GM18517 (cell line): ENCODE results near the gene CCL4.
A peak's percentile ranks its signal among the peaks of the same experiment; 100 is the strongest.
"Not testable (repeated sequence)": the region's sequence is repeated elsewhere in the genome, so short reads cannot be mapped to it uniquely, and the experiment has no call there.

Source experiments
- ATAC-seq: cut with Tn5 transposase; IDR thresholded peaks from one replicate; pipeline ENCODE4 v1.9.1; 2021; ENCODE audit warnings: mild to moderate bottlenecking, moderate library complexity; ENCODE audit not compliant: unreplicated experiment

Gene CCL4

GRCh38 chr17:36087897-36088572, 15.6 kb upstream of the CCL4 start:
- not testable (repeated sequence) for ATAC-seq

- ATAC-seq: no peak
Measured at GRCh38 chr17:36088670-36089338, 14.8 kb upstream of the CCL4 start.

- no peak for ATAC-seq
Measured at GRCh38 chr17:36089339-36089865, 14.2 kb upstream of the CCL4 start.

- ATAC-seq: peak; percentile 66
Measured at GRCh38 chr17:36089888-36090836, 13.5 kb upstream of the CCL4 start, which contains the start of gene CCL3. CCL3 (minus strand) TSS chr17:36090143; CDS start chr17:36090058, 85 bp downstream.

DNA sequence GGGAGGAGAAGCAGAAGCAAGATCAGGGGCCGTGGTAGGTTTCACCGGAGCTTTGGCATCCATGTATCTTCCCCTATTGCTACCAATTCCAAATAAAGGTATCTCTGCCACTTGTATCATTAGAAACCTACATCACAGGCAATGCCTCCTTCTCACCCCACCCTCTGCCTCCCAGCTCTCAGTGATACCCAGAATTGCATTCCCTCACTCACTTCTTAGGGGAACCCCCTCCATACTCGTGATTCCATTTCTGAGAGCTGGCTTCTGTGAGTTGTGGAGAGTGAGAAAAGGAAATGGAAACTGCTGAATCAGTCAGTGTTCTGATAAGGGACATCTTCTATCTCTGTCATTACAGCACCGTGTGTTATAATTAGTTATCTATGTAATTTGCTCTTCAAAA, 11.4 kb upstream of the CCL4 start:
- ATAC-seq: no peak

DNA sequence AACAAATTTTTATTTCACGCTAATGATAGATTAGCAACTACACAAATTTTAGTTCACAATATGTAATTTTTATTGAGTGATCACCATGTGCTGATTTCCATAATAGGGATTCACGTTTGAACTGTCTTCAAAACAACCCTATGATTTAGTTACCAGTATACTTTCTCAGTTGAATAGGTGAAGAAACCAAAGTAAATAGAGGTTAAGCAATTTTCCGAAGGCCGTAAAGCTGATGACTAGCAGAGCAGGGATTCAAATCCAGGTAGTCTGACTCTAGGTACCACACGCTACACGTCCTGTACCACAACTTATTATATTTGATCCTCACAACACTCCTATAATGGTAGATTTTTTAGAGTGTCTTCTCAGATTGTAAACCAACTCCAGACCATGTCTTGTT, 10.9 kb upstream of the CCL4 start:
- ATAC-seq: not testable (repeated sequence)

DNA sequence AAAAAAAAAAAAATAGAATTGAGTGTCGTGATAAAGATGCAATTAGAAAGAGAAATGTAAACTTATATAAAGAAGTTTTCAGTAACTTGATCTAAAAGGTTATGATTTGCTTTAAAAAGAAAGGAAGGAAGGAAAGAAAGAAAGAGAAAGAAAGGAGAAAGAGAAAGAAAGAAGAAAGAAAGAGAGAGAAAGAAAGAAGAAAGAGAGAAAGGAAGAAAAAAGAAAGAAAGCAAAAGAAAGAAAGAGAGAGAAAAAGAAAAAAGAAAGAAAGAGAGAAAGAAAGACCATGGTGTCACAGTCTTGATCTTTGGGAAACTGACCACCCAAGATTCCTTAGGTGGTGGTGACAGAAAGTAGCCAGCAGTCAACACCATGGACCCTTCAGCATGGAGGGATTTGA, 9.4 kb upstream of the CCL4 start:
- ATAC-seq: no peak

DNA sequence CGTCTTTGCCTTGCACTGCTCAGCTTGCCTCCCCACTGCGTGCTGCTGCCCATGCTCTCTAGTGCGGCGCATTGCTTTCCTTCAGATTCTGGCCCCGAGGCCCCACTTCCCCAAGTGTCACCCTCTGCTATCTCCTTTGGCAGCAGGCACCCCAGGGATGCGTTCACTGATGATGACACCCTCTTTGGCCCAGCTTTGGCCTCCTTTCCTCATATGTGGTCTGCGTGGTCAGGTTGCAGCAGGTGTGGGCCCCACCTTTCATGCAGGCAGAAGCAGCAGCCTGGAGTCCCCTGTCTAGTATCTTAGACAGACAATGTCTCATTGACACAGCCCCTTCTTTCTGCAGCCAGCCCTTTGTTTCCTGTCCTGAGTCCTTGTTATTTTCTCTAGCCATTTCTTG, 8.9 kb upstream of the CCL4 start:
- no peak for ATAC-seq

DNA sequence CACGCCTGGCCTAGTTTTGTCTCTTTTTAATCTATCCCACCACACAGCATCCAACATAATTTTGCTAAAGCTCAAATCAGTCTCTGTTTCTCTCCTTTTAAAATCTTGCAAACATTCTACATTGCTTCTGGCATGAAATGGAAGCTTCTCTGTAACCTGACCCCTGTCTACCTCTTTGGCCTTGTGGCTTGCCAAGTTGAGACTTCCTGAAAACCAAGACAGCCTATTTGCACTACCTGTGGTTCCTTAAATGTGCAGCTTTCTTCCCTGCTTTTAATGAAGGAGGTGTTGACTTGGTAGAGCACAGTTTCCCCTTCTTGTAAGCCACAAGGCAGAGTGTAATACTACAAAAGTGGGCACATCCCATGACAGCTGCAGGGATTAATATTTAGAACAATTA, 7.6 kb upstream of the CCL4 start:
- ATAC-seq: no peak

DNA sequence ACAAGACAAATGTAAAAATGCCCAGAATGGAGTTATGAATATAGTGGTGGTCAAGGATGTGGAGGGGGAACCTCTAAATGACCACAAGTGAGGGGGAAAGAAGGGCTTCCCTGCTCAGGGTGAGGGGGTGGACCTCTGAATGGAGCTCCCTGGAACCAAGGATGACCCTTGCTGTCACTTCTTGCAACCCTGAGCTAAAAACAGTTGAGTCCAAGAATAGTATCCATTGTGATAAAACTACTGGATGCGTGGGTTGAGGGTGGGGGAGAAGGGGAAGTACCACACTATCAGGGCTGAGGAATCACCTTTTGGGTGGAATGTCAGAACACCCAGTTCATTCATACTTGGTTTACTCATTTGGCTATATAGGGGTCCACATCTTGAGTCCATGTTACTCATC, 4.6 kb upstream of the CCL4 start:
- not testable (repeated sequence) for ATAC-seq

- not testable (repeated sequence) for ATAC-seq
Measured at GRCh38 chr17:36104246-36104645, 619 bp downstream of the CCL4 start.

- ATAC-seq: no peak
Measured at GRCh38 chr17:36104701-36105181, 1.1 kb downstream of the CCL4 start.

- ATAC-seq: no peak
Measured at GRCh38 chr17:36105781-36106492, 2.3 kb downstream of the CCL4 start.

DNA sequence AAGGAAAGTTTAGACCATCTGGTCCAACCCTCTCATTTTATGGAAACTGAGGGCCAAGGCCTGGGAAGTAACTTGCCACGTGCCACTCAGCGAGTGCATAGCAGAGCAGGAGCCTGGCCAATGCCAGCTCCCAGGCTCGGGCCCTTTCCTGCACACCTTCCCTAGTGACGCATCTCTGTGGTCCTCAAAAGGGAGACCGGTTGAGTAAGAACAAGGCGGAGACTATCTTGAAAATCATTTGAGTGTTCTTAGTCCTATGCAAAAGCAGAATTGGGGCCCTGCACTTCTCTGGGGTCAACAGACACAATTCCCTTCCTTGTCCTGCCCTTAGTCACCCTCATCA, 2.8 kb downstream of the CCL4 start:
- no peak for ATAC-seq

GRCh38 chr17:36107660-36108059, 4.0 kb downstream of the CCL4 start:
- no peak for ATAC-seq

DNA sequence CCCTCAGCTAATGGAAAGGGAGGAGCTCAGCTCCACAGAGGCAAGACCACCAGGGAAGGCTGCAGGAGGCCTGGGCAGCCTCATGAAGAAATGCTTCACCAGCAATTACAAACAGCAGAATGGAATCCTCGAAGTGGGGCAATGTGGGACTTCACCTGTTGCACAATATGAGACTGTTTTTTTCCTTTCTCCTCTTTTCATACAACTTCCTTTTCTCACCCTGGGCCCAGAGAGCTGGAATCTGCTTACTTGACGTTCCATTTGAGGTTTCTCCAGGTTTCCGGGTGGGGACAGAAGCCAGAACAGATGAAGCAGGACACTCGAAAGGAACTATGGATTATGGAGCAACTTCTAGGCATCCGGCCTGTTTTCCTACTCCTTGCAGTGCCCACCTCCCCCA, 4.6 kb downstream of the CCL4 start:
- not testable (repeated sequence) for ATAC-seq

DNA sequence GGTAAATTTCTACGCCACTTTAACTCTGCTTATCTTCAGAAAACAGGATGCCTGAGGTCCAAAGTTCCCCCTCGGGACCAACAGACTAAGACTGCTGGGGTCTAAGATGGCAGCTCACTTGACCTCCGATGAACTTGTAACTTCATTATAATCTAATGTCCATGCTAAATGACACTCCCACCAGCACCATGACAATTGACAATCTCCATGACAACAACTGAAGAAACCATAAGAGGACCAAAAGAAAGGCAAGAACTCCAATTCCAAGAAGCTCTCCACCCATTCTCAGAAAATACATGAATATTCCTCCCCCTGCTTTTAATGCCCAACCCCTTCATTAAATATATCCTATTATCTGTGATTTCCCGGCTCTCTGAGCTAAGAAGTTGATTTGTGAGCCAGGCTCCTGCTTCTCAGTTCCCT, 7.5 kb downstream of the CCL4 start:
- ATAC-seq: no peak

- no peak for ATAC-seq
Measured at GRCh38 chr17:36112572-36112971, 8.9 kb downstream of the CCL4 start.

GRCh38 chr17:36113131-36113530, 9.5 kb downstream of the CCL4 start:
- ATAC-seq: not testable (repeated sequence)

DNA sequence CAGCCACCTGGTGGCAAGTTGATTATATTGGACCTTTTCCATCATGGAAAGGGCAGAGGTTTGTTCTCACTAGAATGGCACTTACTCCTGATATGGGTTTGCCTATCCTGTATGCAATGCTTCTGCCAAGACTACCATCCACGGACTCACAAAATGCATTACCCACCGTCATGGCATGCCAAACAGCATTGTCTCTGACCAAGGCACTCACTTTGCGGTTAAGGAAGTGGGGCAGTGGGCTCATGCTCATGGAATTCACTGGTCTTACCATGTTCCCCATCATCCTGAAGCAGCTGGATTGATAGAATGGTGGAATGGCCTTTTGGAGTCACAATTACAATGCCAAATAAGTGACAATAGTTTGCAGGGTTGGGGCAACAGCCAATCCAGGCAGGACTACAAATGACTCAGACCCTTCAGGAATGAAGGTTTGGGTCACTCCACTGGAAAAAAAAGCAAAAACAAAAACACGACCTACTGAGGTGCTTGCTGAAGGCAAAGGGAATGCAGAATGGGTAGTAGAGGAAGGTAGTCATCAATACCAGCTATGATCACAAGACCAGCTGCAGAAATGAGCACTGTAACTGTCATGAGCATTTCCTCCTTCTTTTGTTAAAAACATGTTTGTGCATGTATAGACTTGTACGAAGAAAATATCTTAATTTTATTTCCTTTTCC, 11.5 kb downstream of the CCL4 start:
- ATAC-seq: not testable (repeated sequence)
